Measurements from ENCODE around the gene LAMP2. TPM values are rescaled to one million over a fixed set of nuclear protein-coding genes. Genes with fewer than 3 reads are reported as not detected.

The LAMP2 gene
- total and polyA plus RNA-seq, 12 donors, result 14.9 to 88.7 (median 59.0) TPM

GRCh38 chrX:120428309-120428708 lies 40.8 kb downstream of the LAMP2 start:
- Histone ChIP-seq H3K4me1 (peaks cover 0 to 10% (median 0%) of the 10 kb centered on the region in 9 donors), H3K9me3 (no peaks in the 10 kb centered on the region), H3K27me3 (peaks cover 0 to 7% (median 0%) of the 10 kb centered on the region in 7 donors), H3K27ac (no peak overlapping the region), H3K36me3 (peaks cover 0 to 11% (median 0%) of the 10 kb centered on the region in 9 donors), H3K4me3 (no peak overlapping the region)
- intact Hi-C loops (cut with DNase I), result no loop called here
- WGBS, 2 donors, result 11 to 17% methylated on average over 2 of the region's 2 CpGs
- ATAC-seq (peak in 1 of 8 donors; percentile 33), DNase-seq (no peak)
- no peak for TF ChIP-seq CTCF (IDR thresholded peaks at IDR 0.05)

GRCh38 chrX:120426599-120426998 lies 42.5 kb downstream of the LAMP2 start:
- Histone ChIP-seq H3K27ac (no peak overlapping the region), H3K36me3 (peaks cover 0 to 4% (median 0%) of the 10 kb centered on the region in 9 donors), H3K9me3 (no peaks in the 10 kb centered on the region), H3K4me1 (peaks cover 0 to 10% (median 0%) of the 10 kb centered on the region in 9 donors), H3K27me3 (peaks cover 0 to 7% (median 0%) of the 10 kb centered on the region in 7 donors), H3K4me3 (no peak overlapping the region)
- ATAC-seq (no peak), DNase-seq (no peak)
- intact Hi-C loops (cut with DNase I), result no loop called here
- TF ChIP-seq CTCF (IDR thresholded peaks at IDR 0.05), result no peak

- WGBS, 2 donors, result 40 to 50% methylated on average over 2 of the region's 2 CpGs
- DNase-seq (no peak), ATAC-seq (no peak)
- no peaks in the 10 kb centered on the region for H3K4me1 ChIP-seq
- intact Hi-C loops (cut with DNase I), result no loop called here
- no peak overlapping the region for H3K4me3 ChIP-seq
- no peaks in the 10 kb centered on the region for H3K36me3 ChIP-seq
- H3K27me3 ChIP-seq, result no peaks in the 10 kb centered on the region
- no peak overlapping the region for H3K27ac ChIP-seq
- H3K9me3 ChIP-seq, result no peaks in the 10 kb centered on the region
- no peak for TF ChIP-seq CTCF (IDR thresholded peaks at IDR 0.05)
Observed at GRCh38 chrX:120419463-120419862, 49.6 kb downstream of the LAMP2 start.

GRCh38 chrX:120408168-120408567 lies 60.9 kb downstream of the LAMP2 start:
- peaks cover 0 to 16% (median 0%) of the 10 kb centered on the region in 7 donors for H3K27me3 ChIP-seq

More at GRCh38 chrX:120408168-120408567, 60.9 kb downstream of the LAMP2 start:
- Histone ChIP-seq H3K4me1 (no peaks in the 10 kb centered on the region), H3K27ac (no peak overlapping the region), H3K36me3 (no peaks in the 10 kb centered on the region), H3K4me3 (no peak overlapping the region), H3K9me3 (peaks cover 0 to 9% (median 0%) of the 10 kb centered on the region in 11 donors)
- DNase-seq (no peak), ATAC-seq (no peak)
- no peak for TF ChIP-seq CTCF (IDR thresholded peaks at IDR 0.05)
- 47 to 81% methylated on average over 1 of the region's 1 CpG for WGBS, 2 donors
- intact Hi-C loops (cut with DNase I), result no loop called here
